Common myeloid progenitor, CD34-positive (primary cell): ENCODE data around the gene ERC2.
"Not testable (repeated sequence)": the region's sequence is repeated elsewhere in the genome, so short reads cannot be mapped to it uniquely, and the experiment has no call there.

ENCODE experiments used
- CTCF ChIA-PET: fragments of 350-600 bp; sonication (Branson Sonifier 250); formaldehyde crosslinking; loops from one replicate; lab custom pipeline; 2021; ENCODE audit warnings: antibody characterized with exemption; lab: Charles Lee
- POLR2A ChIA-PET: fragments of 350-600 bp; sonication (Branson Sonifier 250); formaldehyde crosslinking; loops from one replicate; lab custom pipeline; 2021; ENCODE audit warnings: antibody characterized with exemption; lab: Charles Lee
- DNase-seq, 3 donors: peaks; one replicate each; pipeline versions ENCODE4 v3.0.0 to v3.0.0-alpha.2; 2013
- H3K27ac ChIP-seq, 2 experiments: 1 replicate in 1 of 2; 2 replicates in 1 of 2; pipeline ENCODE4 v1.7.0; 2013; ENCODE audit warnings: inconsistent platforms in 2 of 2, low read length in 2 of 2, mild to moderate bottlenecking in 2 of 2, low read depth in 1 of 2, moderate library complexity in 1 of 2; ENCODE audit not compliant: severe bottlenecking in 2 of 2, insufficient read depth in 1 of 2, poor library complexity in 1 of 2
- H3K27me3 ChIP-seq, 5 experiments: replicated peaks in 2 of 5; 1 replicate in 3 of 5; 2 replicates in 2 of 5; pipeline versions ENCODE4 v1.6.1 to v1.7.0; 2013; ENCODE audit warnings: low read length in 4 of 5, mild to moderate bottlenecking in 2 of 5, moderate library complexity in 2 of 5, inconsistent platforms in 1 of 5; ENCODE audit not compliant: insufficient read depth in 5 of 5, control insufficient read depth in 4 of 5
- H3K36me3 ChIP-seq, 4 experiments: 1 replicate in 2 of 4; 2 replicates in 2 of 4; pipeline versions ENCODE4 v1.6.1 to v1.7.0; 2013; ENCODE audit warnings: low read length in 3 of 4, control low read depth in 1 of 4, mild to moderate bottlenecking in 1 of 4; ENCODE audit not compliant: control insufficient read depth in 4 of 4, insufficient read depth in 4 of 4
- H3K4me1 ChIP-seq, 4 experiments: 1 replicate in 3 of 4; 2 replicates in 1 of 4; pipeline versions ENCODE4 v1.6.1 to v1.7.1; 2013; ENCODE audit warnings: low read length in 3 of 4, mild to moderate bottlenecking in 3 of 4, control low read depth in 1 of 4, inconsistent platforms in 1 of 4, moderate library complexity in 1 of 4; ENCODE audit not compliant: control insufficient read depth in 4 of 4, insufficient read depth in 4 of 4; ENCODE audit errors: control extremely low read depth in 1 of 4
- H3K4me3 ChIP-seq, 7 experiments: 1 replicate in 4 of 7; 2 replicates in 3 of 7; pipeline versions ENCODE4 v1.5.1 to v1.7.0; 2013; ENCODE audit warnings: mild to moderate bottlenecking in 7 of 7, low read length in 6 of 7, moderate library complexity in 6 of 7, inconsistent platforms in 2 of 7, low read depth in 2 of 7, control low read depth in 1 of 7; ENCODE audit not compliant: insufficient read depth in 4 of 7, control insufficient read depth in 1 of 7; ENCODE audit errors: extremely low read depth in 1 of 7
- H3K9me3 ChIP-seq, 5 experiments: 1 replicate in 4 of 5; 2 replicates in 1 of 5; pipeline versions ENCODE4 v1.6.1 to v1.7.1; 2013; ENCODE audit warnings: low read length in 4 of 5, mild to moderate bottlenecking in 2 of 5, inconsistent platforms in 1 of 5, low read depth in 1 of 5, moderate library complexity in 1 of 5; ENCODE audit not compliant: control insufficient read depth in 4 of 5, insufficient read depth in 2 of 5; ENCODE audit errors: control extremely low read depth in 1 of 5
- WGBS: methylation state at CpG from one replicate; pipeline ENCODE4 v1.1.5; 2013; ENCODE audit not compliant: insufficient coverage; 5-methylcytosine and 5-hydroxymethylcytosine counted together

ERC2 gene

DNA sequence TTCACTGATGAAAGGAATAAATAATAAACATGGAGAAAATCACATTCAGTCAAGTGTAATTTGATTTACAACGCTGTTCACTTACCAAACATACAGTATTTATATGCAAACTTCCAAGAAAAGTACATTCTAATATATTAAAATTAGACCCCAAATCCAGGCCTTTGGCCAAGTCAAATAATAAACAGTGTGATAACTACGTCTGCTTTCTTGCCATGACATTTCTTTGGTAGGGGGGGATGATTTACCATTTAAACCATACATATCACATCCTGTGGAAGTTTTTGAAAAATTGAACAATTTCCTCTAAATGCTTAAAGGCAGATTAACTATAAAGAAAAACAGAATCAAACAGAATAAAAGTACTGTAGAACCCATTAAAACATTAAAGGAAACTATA, 613.0 kb downstream of the ERC2 start:
- Histone ChIP-seq H3K27ac (no peak overlapping the region), H3K4me1 (no peaks in the 10 kb centered on the region), H3K27me3 (no peaks in the 10 kb centered on the region), H3K36me3 (no peaks in the 10 kb centered on the region), H3K9me3 (no peaks in the 10 kb centered on the region), H3K4me3 (no peak overlapping the region)
- ChIA-PET CTCF (no interaction called here), POLR2A (no interaction called here)
- no peak for DNase-seq
- no CpG with 5 or more reads among the region's 2 CpGs for WGBS

DNA sequence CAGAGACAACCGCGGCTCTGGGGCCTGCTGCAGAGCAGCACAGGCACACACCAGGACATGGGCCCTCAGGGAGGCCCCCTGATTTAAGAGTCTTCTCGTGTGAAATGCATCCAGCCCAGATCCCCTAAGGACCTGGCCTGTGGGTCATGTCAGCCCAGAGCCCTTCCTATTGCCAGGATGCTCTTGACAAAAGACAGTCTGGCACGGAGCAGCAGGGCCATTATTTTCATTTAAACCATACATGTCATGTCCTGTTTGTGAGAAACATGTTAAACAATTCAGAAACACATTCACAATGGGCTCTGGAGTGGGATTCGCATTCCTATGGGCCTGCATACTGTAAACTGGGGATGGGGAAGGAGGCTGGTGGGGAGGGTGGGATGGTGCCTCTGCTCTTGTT, 613.8 kb downstream of the ERC2 start:
- Histone ChIP-seq H3K36me3 (no peaks in the 10 kb centered on the region), H3K27me3 (no peaks in the 10 kb centered on the region), H3K4me1 (no peaks in the 10 kb centered on the region), H3K27ac (no peak overlapping the region), H3K9me3 (no peaks in the 10 kb centered on the region), H3K4me3 (no peak overlapping the region)
- DNase-seq, result no peak
- ChIA-PET POLR2A (no interaction called here), CTCF (no interaction called here)
- WGBS, result 96% methylated on average over 3 of the region's 5 CpGs

DNA sequence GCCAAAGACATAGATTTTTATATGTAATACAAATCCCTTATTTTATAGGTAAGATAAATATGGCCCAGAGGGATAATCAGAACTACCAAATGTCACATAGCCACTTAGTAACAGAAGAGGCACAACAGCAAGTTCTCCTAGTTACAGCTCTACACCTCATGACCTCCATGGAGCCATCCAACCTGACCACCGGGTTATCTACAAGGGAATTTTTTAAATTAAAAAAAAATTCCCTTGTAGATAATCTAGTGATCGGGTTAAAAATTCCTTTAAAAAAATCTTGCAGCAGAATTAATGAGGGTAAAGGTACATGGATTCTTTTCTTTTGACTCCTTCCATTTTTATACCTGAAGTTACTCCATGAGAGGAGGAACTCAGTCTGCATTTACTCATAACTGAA, 615.9 kb downstream of the ERC2 start:
- H3K9me3 ChIP-seq, result no peaks in the 10 kb centered on the region
- H3K27me3 ChIP-seq, result no peaks in the 10 kb centered on the region
- POLR2A ChIA-PET, result no interaction called here
- no peaks in the 10 kb centered on the region for H3K4me1 ChIP-seq
- no peak overlapping the region for H3K4me3 ChIP-seq
- H3K36me3 ChIP-seq, result no peaks in the 10 kb centered on the region
- CTCF ChIA-PET, result no interaction called here
- WGBS, result no CpG with 5 or more reads among the region's 2 CpGs
- H3K27ac ChIP-seq, result no peak overlapping the region
- no peak for DNase-seq

DNA sequence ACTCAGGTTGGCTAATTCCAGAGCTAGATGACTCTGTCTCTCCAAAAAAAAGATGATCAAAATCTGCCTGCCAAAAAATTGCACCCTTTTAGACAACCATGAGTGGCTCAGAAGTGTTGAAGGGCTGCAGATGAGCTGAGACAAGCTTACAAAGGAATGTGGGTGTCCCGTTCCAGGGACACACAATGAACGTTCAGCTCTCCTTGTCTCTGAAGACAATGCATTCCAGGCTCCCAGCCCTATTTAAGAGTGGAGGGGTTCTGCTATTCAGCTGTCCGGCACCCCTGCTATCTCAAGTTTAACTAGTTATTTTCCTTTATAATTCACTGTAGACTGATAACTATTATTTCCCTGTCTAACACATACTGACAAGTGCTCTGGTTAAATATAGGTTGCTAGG, 626.1 kb downstream of the ERC2 start:
- Histone ChIP-seq H3K9me3 (no peaks in the 10 kb centered on the region), H3K27ac (no peak overlapping the region), H3K4me1 (no peaks in the 10 kb centered on the region), H3K36me3 (no peaks in the 10 kb centered on the region), H3K4me3 (no peak overlapping the region), H3K27me3 (peaks cover 0 to 1% (median 0%) of the 10 kb centered on the region in 5 experiments)
- POLR2A ChIA-PET, result no interaction called here
- 92% methylated on average over 2 of the region's 3 CpGs for WGBS
- no peak for DNase-seq
- CTCF ChIA-PET, result no interaction called here

DNA sequence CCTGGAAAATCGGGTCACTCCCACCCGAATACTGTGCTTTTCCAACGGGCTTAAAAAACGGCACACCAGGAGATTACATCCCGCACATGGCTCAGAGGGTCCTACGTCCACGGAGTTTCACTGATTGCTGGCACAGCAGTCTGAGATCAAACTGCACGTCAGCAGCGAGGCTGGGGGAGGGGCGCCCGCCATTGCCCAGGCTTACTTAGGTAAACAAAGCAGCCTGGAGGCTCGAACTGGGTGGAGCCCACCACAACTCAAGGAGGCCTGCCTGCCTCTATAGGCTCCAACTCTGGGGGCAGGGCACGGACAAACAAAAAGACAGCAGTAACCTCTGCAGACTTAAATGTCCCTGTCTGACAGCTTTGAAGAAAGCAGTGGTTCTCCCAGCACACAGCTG, 636.4 kb downstream of the ERC2 start:
- DNase-seq, CTCF ChIA-PET, H3K4me1 ChIP-seq, H3K27me3 ChIP-seq, H3K4me3 ChIP-seq, H3K9me3 ChIP-seq, H3K27ac ChIP-seq, POLR2A ChIA-PET, H3K36me3 ChIP-seq: not testable (repeated sequence)
- WGBS, result 98% methylated on average over 7 of the region's 13 CpGs

DNA sequence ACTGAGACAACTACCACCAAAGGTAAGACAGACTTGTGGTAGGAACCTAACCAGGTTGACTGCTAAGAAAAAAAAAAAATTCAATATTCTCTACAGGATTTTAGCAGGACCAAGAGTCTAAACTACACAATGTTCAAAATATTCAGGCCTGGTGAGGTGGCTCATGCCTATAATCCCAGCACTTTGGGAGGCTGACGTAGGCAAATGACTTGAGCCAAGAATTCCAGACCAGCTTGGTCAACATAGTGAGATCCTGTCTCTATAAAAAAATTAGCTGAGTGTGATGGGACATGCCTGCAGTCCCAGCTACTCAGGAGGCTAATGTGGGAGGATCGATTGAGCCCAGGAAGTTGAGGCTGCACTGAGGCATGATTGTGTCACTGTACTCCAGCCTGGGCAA, 639.6 kb downstream of the ERC2 start:
- Histone ChIP-seq H3K9me3 (peaks cover 0 to 1% (median 0%) of the 10 kb centered on the region in 5 experiments), H3K27ac (no peak overlapping the region), H3K36me3 (no peaks in the 10 kb centered on the region), H3K27me3 (no peaks in the 10 kb centered on the region), H3K4me3 (no peak overlapping the region), H3K4me1 (no peaks in the 10 kb centered on the region)
- no peak for DNase-seq
- 30% methylated on average over 2 of the region's 2 CpGs for WGBS
- CTCF ChIA-PET, result no interaction called here
- POLR2A ChIA-PET, result no interaction called here

DNA sequence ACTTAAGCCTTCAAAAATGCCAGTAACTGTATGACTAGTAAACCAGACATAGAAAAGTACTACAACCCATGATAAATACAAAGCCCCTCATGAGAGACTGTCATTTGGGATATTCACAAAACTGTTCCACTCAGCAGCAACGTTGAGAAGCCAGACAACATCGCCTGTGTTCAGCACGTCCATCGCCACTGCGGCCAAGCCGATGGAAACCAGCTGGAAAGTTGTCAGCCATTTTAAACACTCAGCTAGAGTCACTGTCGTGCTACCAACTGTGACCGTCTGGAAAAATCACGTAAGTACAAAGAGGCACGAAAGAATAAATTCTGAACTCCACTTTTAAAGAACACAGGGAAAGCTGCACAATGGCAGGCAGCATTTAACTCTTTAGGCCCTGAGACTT, 640.5 kb downstream of the ERC2 start:
- Histone ChIP-seq H3K4me3 (no peak overlapping the region), H3K36me3 (no peaks in the 10 kb centered on the region), H3K4me1 (no peaks in the 10 kb centered on the region), H3K27ac (no peak overlapping the region), H3K27me3 (no peaks in the 10 kb centered on the region), H3K9me3 (peaks cover 0 to 1% (median 0%) of the 10 kb centered on the region in 5 experiments)
- POLR2A ChIA-PET, result no interaction called here
- CTCF ChIA-PET, result no interaction called here
- DNase-seq, result no peak
- WGBS, result 92% methylated on average over 10 of the region's 10 CpGs
